K562 (cell line): ENCODE measurements around the gene ETS2.

Experiments
- GABPB1 ChIP-seq: sonication (generic); formaldehyde crosslinking; IDR thresholded peaks from 2 replicates; pipeline ENCODE4 v1.8.0; 2022; ENCODE audit warnings: mild to moderate bottlenecking, missing genetic modification reagents
- HDAC1 ChIP-seq, 2 experiments: fragments of 450-650 bp; IDR thresholded peaks; 2 replicates each; pipeline ENCODE4 v1.6.1; 2016 to 2017; ENCODE audit warnings: inconsistent platforms in 1 of 2, mild to moderate bottlenecking in 1 of 2, moderate library complexity in 1 of 2
- HMG20A ChIP-seq: fragments of 450-650 bp; formaldehyde crosslinking; conservative IDR thresholded peaks from 2 replicates; pipeline ENCODE4 v1.4.0; 2020; ENCODE audit warnings: mild to moderate bottlenecking, mixed read lengths
- MAFK ChIP-seq: IDR thresholded peaks from 2 replicates; pipeline ENCODE4 v1.6.1; 2011; ENCODE audit warnings: low read length, improper control_type of control experiment
- MAZ ChIP-seq, 2 experiments: fragments of 450-650 bp in 1 of 2; sonication (generic) in 1 of 2; formaldehyde crosslinking; IDR thresholded peaks in 1 of 2; conservative IDR thresholded peaks in 1 of 2; 2 replicates each; pipeline versions ENCODE4 v1.4.0 to v1.5.0; 2020; ENCODE audit warnings: mild to moderate bottlenecking in 1 of 2, missing genetic modification reagents in 1 of 2
- POLR2A ChIP-seq: fragments of 450-650 bp; conservative IDR thresholded peaks from 2 replicates; pipeline ENCODE4 v1.6.1; 2016
- PTTG1 ChIP-seq: fragments of 450-650 bp; IDR thresholded peaks from 2 replicates; pipeline ENCODE4 v1.6.1; 2016; ENCODE audit warnings: low read depth, mild to moderate bottlenecking, missing genetic modification characterization, missing compliant biosample characterization
- RAD21 ChIP-seq, 2 experiments: fragments of 250-450 bp in 1 of 2; fragments of 450-650 bp in 1 of 2; sonication (Bioruptor Pico) in 1 of 2; formaldehyde crosslinking in 1 of 2; IDR thresholded peaks in 1 of 2; conservative IDR thresholded peaks in 1 of 2; 2 replicates each; pipeline versions ENCODE4 v1.4.0 to v1.8.0; 2020 to 2022; ENCODE audit warnings: mild to moderate bottlenecking in 2 of 2, moderate library complexity in 1 of 2
- RNF2 ChIP-seq: sonication (generic); IDR thresholded peaks from 2 replicates; pipeline ENCODE4 v1.6.1; 2016
- ZNF197 ChIP-seq: fragments of 200-800 bp; sonication (Bioruptor generic); IDR thresholded peaks from 2 replicates; pipeline ENCODE4 v1.6.1; 2016; ENCODE audit warnings: low read depth, missing genetic modification characterization, missing compliant biosample characterization
- TF ChIP-seq, protein P1 (sequence below): sonication (generic); formaldehyde crosslinking; IDR thresholded peaks from 2 replicates; pipeline ENCODE4 v1.8.1; 2022; ENCODE audit warnings: missing genetic modification reagents
- TF ChIP-seq, protein P2 (sequence below): fragments of 450-650 bp; IDR thresholded peaks from 2 replicates; pipeline ENCODE4 v1.6.1; 2016; ENCODE audit warnings: missing biosample characterization, missing genetic modification characterization
- TF ChIP-seq, protein P3 (sequence below): fragments of 450-650 bp; formaldehyde crosslinking; IDR thresholded peaks from 2 replicates; pipeline ENCODE4 v1.4.0; 2020; ENCODE audit warnings: mild to moderate bottlenecking, moderate library complexity
- TF ChIP-seq, protein P4 (sequence below): sonication (generic); formaldehyde crosslinking; IDR thresholded peaks from 2 replicates; pipeline ENCODE4 v1.9.0; 2022; ENCODE audit warnings: mild to moderate bottlenecking, missing genetic modification reagents

DNA sequence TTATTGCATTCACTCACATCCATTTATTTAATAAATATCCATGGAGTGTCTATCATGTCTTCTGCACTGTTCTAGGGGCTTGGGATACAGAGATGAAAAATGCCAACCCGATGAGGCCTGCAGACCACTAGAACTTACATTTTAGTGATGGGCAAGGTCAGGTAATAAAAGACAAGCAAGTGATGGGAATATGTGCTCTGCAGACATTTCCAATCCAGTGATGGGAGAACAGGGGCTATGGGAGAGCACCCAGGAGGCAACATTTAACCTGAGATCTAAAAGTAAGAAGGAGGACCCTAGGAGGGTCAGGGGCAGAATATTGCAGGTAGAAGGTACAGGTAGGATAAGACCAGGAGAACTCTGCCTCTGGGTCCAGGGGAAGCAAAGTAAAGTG is 53.1 kb downstream of the ETS2 start:
- no peak for TF ChIP-seq POLR2A
- TF ChIP-seq, protein P1, sequence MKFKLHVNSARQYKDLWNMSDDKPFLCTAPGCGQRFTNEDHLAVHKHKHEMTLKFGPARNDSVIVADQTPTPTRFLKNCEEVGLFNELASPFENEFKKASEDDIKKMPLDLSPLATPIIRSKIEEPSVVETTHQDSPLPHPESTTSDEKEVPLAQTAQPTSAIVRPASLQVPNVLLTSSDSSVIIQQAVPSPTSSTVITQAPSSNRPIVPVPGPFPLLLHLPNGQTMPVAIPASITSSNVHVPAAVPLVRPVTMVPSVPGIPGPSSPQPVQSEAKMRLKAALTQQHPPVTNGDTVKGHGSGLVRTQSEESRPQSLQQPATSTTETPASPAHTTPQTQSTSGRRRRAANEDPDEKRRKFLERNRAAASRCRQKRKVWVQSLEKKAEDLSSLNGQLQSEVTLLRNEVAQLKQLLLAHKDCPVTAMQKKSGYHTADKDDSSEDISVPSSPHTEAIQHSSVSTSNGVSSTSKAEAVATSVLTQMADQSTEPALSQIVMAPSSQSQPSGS = no peak
- TF ChIP-seq MAZ (CRISPR knock-in tag; conservative IDR thresholded peaks at IDR 0.05 in 1 of 2, IDR thresholded peaks at IDR 0.05 in 1 of 2) = no peak
- TF ChIP-seq, protein P2, sequence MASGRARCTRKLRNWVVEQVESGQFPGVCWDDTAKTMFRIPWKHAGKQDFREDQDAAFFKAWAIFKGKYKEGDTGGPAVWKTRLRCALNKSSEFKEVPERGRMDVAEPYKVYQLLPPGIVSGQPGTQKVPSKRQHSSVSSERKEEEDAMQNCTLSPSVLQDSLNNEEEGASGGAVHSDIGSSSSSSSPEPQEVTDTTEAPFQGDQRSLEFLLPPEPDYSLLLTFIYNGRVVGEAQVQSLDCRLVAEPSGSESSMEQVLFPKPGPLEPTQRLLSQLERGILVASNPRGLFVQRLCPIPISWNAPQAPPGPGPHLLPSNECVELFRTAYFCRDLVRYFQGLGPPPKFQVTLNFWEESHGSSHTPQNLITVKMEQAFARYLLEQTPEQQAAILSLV (tag) = no peak
- TF ChIP-seq ZNF197 (CRISPR knock-in tag) = no peak
- TF ChIP-seq, protein P3, sequence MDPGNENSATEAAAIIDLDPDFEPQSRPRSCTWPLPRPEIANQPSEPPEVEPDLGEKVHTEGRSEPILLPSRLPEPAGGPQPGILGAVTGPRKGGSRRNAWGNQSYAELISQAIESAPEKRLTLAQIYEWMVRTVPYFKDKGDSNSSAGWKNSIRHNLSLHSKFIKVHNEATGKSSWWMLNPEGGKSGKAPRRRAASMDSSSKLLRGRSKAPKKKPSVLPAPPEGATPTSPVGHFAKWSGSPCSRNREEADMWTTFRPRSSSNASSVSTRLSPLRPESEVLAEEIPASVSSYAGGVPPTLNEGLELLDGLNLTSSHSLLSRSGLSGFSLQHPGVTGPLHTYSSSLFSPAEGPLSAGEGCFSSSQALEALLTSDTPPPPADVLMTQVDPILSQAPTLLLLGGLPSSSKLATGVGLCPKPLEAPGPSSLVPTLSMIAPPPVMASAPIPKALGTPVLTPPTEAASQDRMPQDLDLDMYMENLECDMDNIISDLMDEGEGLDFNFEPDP = no peak
- TF ChIP-seq GABPB1 = no peak
- TF ChIP-seq RNF2 = no peak
- TF ChIP-seq HDAC1 (IDR thresholded peaks at IDR 0.05) = no peak
- no peak for TF ChIP-seq HMG20A (CRISPR knock-in tag)
- TF ChIP-seq, protein P4, sequence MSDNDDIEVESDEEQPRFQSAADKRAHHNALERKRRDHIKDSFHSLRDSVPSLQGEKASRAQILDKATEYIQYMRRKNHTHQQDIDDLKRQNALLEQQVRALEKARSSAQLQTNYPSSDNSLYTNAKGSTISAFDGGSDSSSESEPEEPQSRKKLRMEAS (CRISPR knock-in tag) = no peak
- no peak for TF ChIP-seq RAD21 (CRISPR knock-in tag; conservative IDR thresholded peaks at IDR 0.05 in 1 of 2, IDR thresholded peaks at IDR 0.05 in 1 of 2)
- no peak for TF ChIP-seq MAFK
- no peak for TF ChIP-seq PTTG1 (tag)
